Neuronal stem cell (in vitro differentiated cells): ENCODE results near the gene VMP1.

Experiments
- DNase-seq: peaks from one replicate; pipeline ENCODE4 v3.0.0-alpha.2; 2013; ENCODE audit warnings: low spot score
- H2AFZ ChIP-seq: one replicate; pipeline ENCODE4 v1.6.1; 2013; ENCODE audit warnings: mild to moderate bottlenecking, low read length, inconsistent platforms
- H2AK5ac ChIP-seq: 2 replicates; pipeline ENCODE4 v1.6.1; 2013; ENCODE audit warnings: low read depth, mild to moderate bottlenecking, inconsistent platforms, low read length, moderate library complexity, mixed read lengths
- H2BK120ac ChIP-seq: 2 replicates; pipeline ENCODE4 v1.6.1; 2013; ENCODE audit warnings: low read depth, mild to moderate bottlenecking, inconsistent platforms, low read length, moderate library complexity, mixed read lengths
- H2BK12ac ChIP-seq: one replicate; pipeline ENCODE4 v1.6.1; 2013; ENCODE audit warnings: low read length, inconsistent platforms
- H2BK15ac ChIP-seq: 2 replicates; pipeline ENCODE4 v1.6.1; 2013; ENCODE audit warnings: mild to moderate bottlenecking, low read length, inconsistent platforms, mixed read lengths
- H2BK5ac ChIP-seq: one replicate; pipeline ENCODE4 v1.6.1; 2013; ENCODE audit warnings: inconsistent platforms, mild to moderate bottlenecking, low read length, moderate library complexity
- H3K14ac ChIP-seq: one replicate; pipeline ENCODE4 v1.6.1; 2013; ENCODE audit warnings: low read length, inconsistent platforms
- H3K18ac ChIP-seq: 2 replicates; pipeline ENCODE4 v1.6.1; 2013; ENCODE audit warnings: low read length, inconsistent platforms
- H3K23ac ChIP-seq: 2 replicates; pipeline ENCODE4 v1.6.1; 2013; ENCODE audit warnings: low read depth, mild to moderate bottlenecking, mixed read lengths, low read length, inconsistent platforms; ENCODE audit not compliant: poor library complexity
- H3K27ac ChIP-seq: replicated peaks from 3 replicates; pipeline ENCODE4 v1.5.1; 2013; ENCODE audit warnings: low read length, inconsistent platforms
- H3K27me3 ChIP-seq, 3 experiments: 2 replicates each; pipeline ENCODE4 v1.6.1; 2013; ENCODE audit warnings: low read length in 3 of 3, mild to moderate bottlenecking in 2 of 3, inconsistent platforms in 1 of 3, low read depth in 1 of 3, mixed read lengths in 1 of 3, moderate library complexity in 1 of 3; ENCODE audit not compliant: control insufficient read depth in 3 of 3, insufficient read depth in 3 of 3
- H3K36me3 ChIP-seq, 2 donors: replicated peaks in 1 of 2; 2 replicates each; pipeline ENCODE4 v1.6.1; 2013; ENCODE audit warnings: low read length in 2 of 2; ENCODE audit not compliant: control insufficient read depth in 2 of 2, insufficient read depth in 2 of 2
- H3K4ac ChIP-seq: 2 replicates; pipeline ENCODE4 v1.6.1; 2013; ENCODE audit warnings: inconsistent platforms, mild to moderate bottlenecking, low read length, moderate library complexity
- H3K4me1 ChIP-seq, 2 donors: 1 replicate in 1 of 2; 2 replicates in 1 of 2; pipeline ENCODE4 v1.6.1; 2013; ENCODE audit warnings: low read length in 2 of 2, low read depth in 1 of 2; ENCODE audit not compliant: control insufficient read depth in 2 of 2, insufficient read depth in 1 of 2
- H3K4me2 ChIP-seq: one replicate; pipeline ENCODE4 v1.6.1; 2013; ENCODE audit warnings: mild to moderate bottlenecking, low read length, inconsistent platforms; ENCODE audit not compliant: insufficient read depth, poor library complexity, severe bottlenecking
- H3K4me3 ChIP-seq, 2 donors: 2 replicates each; pipeline ENCODE4 v1.5.1; 2013; ENCODE audit warnings: low read length in 2 of 2, mild to moderate bottlenecking in 2 of 2, inconsistent platforms in 1 of 2, moderate library complexity in 1 of 2
- H3K79me1 ChIP-seq: one replicate; pipeline ENCODE4 v1.6.1; 2013; ENCODE audit warnings: low read depth, mild to moderate bottlenecking, inconsistent platforms, low read length, moderate library complexity
- H3K9ac ChIP-seq: one replicate; pipeline ENCODE4 v1.6.1; 2013; ENCODE audit warnings: mild to moderate bottlenecking, low read depth, low read length, inconsistent platforms; ENCODE audit not compliant: poor library complexity
- H3K9me3 ChIP-seq, 2 donors: replicated peaks in 1 of 2; 2 replicates each; pipeline versions ENCODE3 to v1.6.1; 2013; ENCODE audit warnings: low read length in 2 of 2, mild to moderate bottlenecking in 2 of 2, inconsistent platforms in 1 of 2, low read depth in 1 of 2, mixed read lengths in 1 of 2, moderate library complexity in 1 of 2; ENCODE audit not compliant: control insufficient read depth in 2 of 2, insufficient read depth in 1 of 2
- H4K8ac ChIP-seq: one replicate; pipeline ENCODE4 v1.6.1; 2013; ENCODE audit warnings: low read depth, mild to moderate bottlenecking, inconsistent platforms, low read length, moderate library complexity
- H4K91ac ChIP-seq: one replicate; pipeline ENCODE4 v1.6.1; 2013; ENCODE audit warnings: low read length, low read depth, mild to moderate bottlenecking, inconsistent platforms; ENCODE audit not compliant: poor library complexity
- whole genome bisulfite sequencing, 2 donors: extraction: QIAGEN DNeasy Blood & Tissue Kit; methylation state at CpG; one replicate each; pipeline ENCODE4 v1.1.7; 2013; ENCODE audit warnings: missing lambda C conversion rate in 2 of 2, mixed read lengths in 1 of 2; ENCODE audit not compliant: insufficient read length in 2 of 2, insufficient replicate concordance in 1 of 2; ENCODE audit errors: extremely low coverage in 2 of 2; 5-methylcytosine and 5-hydroxymethylcytosine counted together

Gene VMP1

DNA sequence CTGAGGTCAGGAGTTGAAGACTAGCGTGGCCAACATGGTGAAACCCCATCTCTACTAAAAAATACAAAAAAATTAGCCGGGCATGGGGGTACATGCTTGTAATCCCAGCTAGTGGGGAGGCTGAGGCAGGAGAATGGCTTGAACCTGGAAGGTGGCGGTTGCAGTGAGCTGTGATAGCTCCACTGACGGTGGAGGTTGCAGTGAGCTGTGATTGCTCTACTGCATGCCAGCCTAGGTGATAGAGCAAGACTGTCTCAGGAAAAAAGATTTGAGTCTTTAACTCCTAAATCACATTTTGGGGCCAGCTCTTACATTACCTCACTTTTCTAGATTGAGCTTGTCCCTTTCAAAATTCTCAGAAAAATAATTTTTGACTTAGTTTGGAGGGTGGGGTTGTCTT lies 15.2 kb downstream of the VMP1 start:
- Histone ChIP-seq H3K18ac (no peak overlapping the region), H2BK5ac (no peak overlapping the region), H3K4me2 (no peak overlapping the region), H2BK120ac (no peak overlapping the region), H3K4me1 (no peaks in the 10 kb centered on the region), H3K36me3 (no peaks in the 10 kb centered on the region), H3K79me1 (no peaks in the 10 kb centered on the region), H3K4ac (no peak overlapping the region), H4K91ac (no peak overlapping the region), H3K4me3 (no peak overlapping the region), H3K9ac (no peak overlapping the region), H2BK12ac (no peak overlapping the region), H2AFZ (no peak overlapping the region), H3K27me3 (no peaks in the 10 kb centered on the region), H2AK5ac (no peak overlapping the region), H3K27ac (no peak overlapping the region), H3K23ac (no peak overlapping the region), H3K9me3 (no peaks in the 10 kb centered on the region), H2BK15ac (no peak overlapping the region), H4K8ac (no peak overlapping the region), H3K14ac (no peak overlapping the region)
- no peak for DNase-seq
- WGBS, 2 donors = no CpG with 5 or more reads among the region's 4 CpGs

DNA sequence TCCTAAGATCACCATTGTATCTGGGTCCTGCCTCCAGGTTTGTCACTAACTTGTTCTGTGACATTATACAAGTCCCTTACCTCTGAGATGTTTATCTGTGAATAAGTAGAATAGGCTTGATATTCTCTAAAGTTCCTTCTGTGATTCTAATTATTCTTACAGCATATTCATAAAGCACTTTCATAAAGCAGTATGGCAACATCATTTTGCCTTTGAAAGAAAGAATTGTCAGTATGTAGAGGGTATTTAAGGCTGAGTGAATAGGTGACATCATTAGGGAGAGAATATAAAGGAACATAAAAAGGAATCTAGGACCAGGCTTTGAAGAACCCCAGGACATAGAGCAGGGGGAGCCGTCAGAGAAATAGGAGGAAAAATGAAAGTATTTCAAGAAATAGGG lies 15.6 kb downstream of the VMP1 start:
- no peaks in the 10 kb centered on the region for H3K36me3 ChIP-seq
- H2BK12ac ChIP-seq = no peak overlapping the region
- no peaks in the 10 kb centered on the region for H3K79me1 ChIP-seq
- H3K4me2 ChIP-seq = no peak overlapping the region
- no peak overlapping the region for H3K14ac ChIP-seq
- no peak overlapping the region for H2AFZ ChIP-seq
- no peak overlapping the region for H3K4ac ChIP-seq
- no peaks in the 10 kb centered on the region for H3K9me3 ChIP-seq
- H2BK15ac ChIP-seq = no peak overlapping the region
- WGBS, 2 donors = no CpG with 5 or more reads among the region's 1 CpG
- H3K18ac ChIP-seq = no peak overlapping the region
- no peak overlapping the region for H3K4me3 ChIP-seq
- no peak overlapping the region for H2BK5ac ChIP-seq
- no peak overlapping the region for H3K27ac ChIP-seq
- no peak overlapping the region for H3K23ac ChIP-seq
- no peak overlapping the region for H4K8ac ChIP-seq
- no peak overlapping the region for H2BK120ac ChIP-seq
- no peaks in the 10 kb centered on the region for H3K4me1 ChIP-seq
- no peak overlapping the region for H4K91ac ChIP-seq
- H3K9ac ChIP-seq = no peak overlapping the region
- DNase-seq = no peak
- no peak overlapping the region for H2AK5ac ChIP-seq
- no peaks in the 10 kb centered on the region for H3K27me3 ChIP-seq

DNA sequence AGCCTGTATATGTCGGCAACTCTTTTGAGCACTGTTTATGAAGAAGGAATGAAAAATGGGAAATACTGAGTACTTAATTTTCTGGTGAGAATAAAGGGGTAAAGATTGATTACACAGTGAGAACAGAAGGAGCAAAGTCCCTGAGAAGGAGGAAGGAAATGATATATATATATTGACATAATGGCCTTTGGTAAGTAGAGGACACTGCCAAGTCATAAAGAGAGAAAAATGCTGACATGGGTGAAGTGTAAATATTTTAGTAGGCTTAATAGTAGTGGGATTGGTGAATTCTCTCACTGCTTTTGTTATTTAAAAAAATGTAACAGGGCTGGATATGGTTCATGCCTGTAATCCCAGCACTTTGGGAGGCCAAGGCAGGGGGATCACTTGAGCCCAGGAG lies 16.2 kb downstream of the VMP1 start:
- no peak overlapping the region for H2AK5ac ChIP-seq
- WGBS, 2 donors = no CpG with 5 or more reads among the region's 1 CpG
- H3K14ac ChIP-seq = no peak overlapping the region
- no peak overlapping the region for H3K4me3 ChIP-seq
- DNase-seq = no peak
- no peak overlapping the region for H2BK5ac ChIP-seq
- no peaks in the 10 kb centered on the region for H3K79me1 ChIP-seq
- H3K18ac ChIP-seq = no peak overlapping the region
- no peaks in the 10 kb centered on the region for H3K9me3 ChIP-seq
- no peaks in the 10 kb centered on the region for H3K27me3 ChIP-seq
- no peak overlapping the region for H3K4ac ChIP-seq
- H3K36me3 ChIP-seq = no peaks in the 10 kb centered on the region
- H3K4me1 ChIP-seq = no peaks in the 10 kb centered on the region
- no peak overlapping the region for H2BK12ac ChIP-seq
- H3K27ac ChIP-seq = no peak overlapping the region
- H2BK15ac ChIP-seq = no peak overlapping the region
- H2AFZ ChIP-seq = no peak overlapping the region
- no peak overlapping the region for H3K9ac ChIP-seq
- H3K4me2 ChIP-seq = no peak overlapping the region
- H3K23ac ChIP-seq = no peak overlapping the region
- H4K8ac ChIP-seq = no peak overlapping the region
- H4K91ac ChIP-seq = no peak overlapping the region
- no peak overlapping the region for H2BK120ac ChIP-seq

DNA sequence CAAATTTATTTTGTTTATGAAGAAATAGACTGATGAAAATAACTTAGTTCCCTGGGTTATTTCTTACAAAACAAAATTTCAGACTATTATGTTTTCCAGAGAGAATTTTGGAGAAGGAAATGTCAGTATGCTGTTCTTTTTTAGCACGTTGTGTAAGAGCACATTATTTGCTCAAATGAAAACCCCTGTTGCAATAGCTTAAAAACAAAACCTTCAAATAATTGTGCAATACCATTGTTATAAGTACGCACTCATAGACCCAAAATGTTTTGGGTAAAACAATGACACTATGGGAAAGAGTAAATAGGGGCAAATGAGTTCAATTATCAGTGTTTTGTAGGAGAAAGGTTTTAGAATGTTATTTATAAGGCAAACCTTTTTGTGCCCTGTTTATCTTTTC lies 18.2 kb downstream of the VMP1 start:
- Histone ChIP-seq H2BK120ac (no peak overlapping the region), H3K23ac (no peak overlapping the region), H2AFZ (no peak overlapping the region), H3K27ac (no peak overlapping the region), H3K4ac (no peak overlapping the region), H3K18ac (no peak overlapping the region), H3K4me2 (no peak overlapping the region), H2BK15ac (no peak overlapping the region), H2AK5ac (no peak overlapping the region), H3K27me3 (no peaks in the 10 kb centered on the region), H3K9me3 (no peaks in the 10 kb centered on the region), H3K4me3 (no peak overlapping the region), H3K4me1 (no peaks in the 10 kb centered on the region), H3K36me3 (no peaks in the 10 kb centered on the region), H3K14ac (no peak overlapping the region), H3K79me1 (no peaks in the 10 kb centered on the region), H4K8ac (no peak overlapping the region), H4K91ac (no peak overlapping the region), H2BK12ac (no peak overlapping the region), H2BK5ac (no peak overlapping the region), H3K9ac (no peak overlapping the region)
- DNase-seq = no peak
- no CpG with 5 or more reads among the region's 2 CpGs for WGBS, 2 donors
